WTC11 (cell line): Measurements from ENCODE around the gene GLE1. TPM values are rescaled to one million over a fixed set of nuclear protein-coding genes. Genes with fewer than 3 reads are reported as not detected.

ENCODE experiments used
- ATAC-seq: fragments of 200-7000 bp; cut with Tn5 transposase; 2 replicates; pipeline ENCODE4 v1.10.0; 2021; ENCODE audit warnings: mild to moderate bottlenecking, moderate library complexity
- CTCF ChIA-PET: fragments of 300-600 bp; sonication (Branson Sonifier 250); formaldehyde crosslinking; loops from one replicate; lab custom pipeline; 2021; ENCODE audit warnings: antibody characterized with exemption; lab: Charles Lee
- POLR2A ChIA-PET: fragments of 350-600 bp; sonication (Branson Sonifier 250); formaldehyde crosslinking; loops from one replicate; lab custom pipeline; 2021; ENCODE audit warnings: antibody characterized with exemption; lab: Charles Lee
- DNase-seq: peaks from one replicate; pipeline ENCODE4 v3.0.0; 2021; ENCODE audit warnings: low spot score
- H3K27ac Mint-ChIP-seq: 2 replicates; pipeline ENCODE4 v1.8.0; 2021; ENCODE audit warnings: mixed read lengths
- H3K27me3 Mint-ChIP-seq: 2 replicates; pipeline ENCODE4 v1.8.0; 2021; ENCODE audit warnings: low read depth, mild to moderate bottlenecking, moderate library complexity, mixed read lengths
- H3K36me3 Mint-ChIP-seq: 2 replicates; pipeline ENCODE4 v1.8.0; 2021; ENCODE audit warnings: mixed read lengths
- H3K4me1 Mint-ChIP-seq: 2 replicates; pipeline ENCODE4 v1.8.0; 2022; ENCODE audit warnings: mixed read lengths
- H3K4me3 Mint-ChIP-seq: 2 replicates; pipeline ENCODE4 v1.8.0; 2021; ENCODE audit warnings: mild to moderate bottlenecking, moderate library complexity, mixed read lengths
- H3K9me3 Mint-ChIP-seq: 2 replicates; pipeline ENCODE4 v1.8.0; 2021; ENCODE audit warnings: mixed read lengths
- ARID4B ChIP-seq: sonication (generic); formaldehyde crosslinking; IDR thresholded peaks from 2 replicates; pipeline ENCODE4 v1.8.0; 2023; ENCODE audit warnings: missing genetic modification reagents, mild to moderate bottlenecking, borderline replicate concordance
- CBFB ChIP-seq: sonication (generic); formaldehyde crosslinking; IDR thresholded peaks from 2 replicates; pipeline ENCODE4 v1.8.1; 2022; ENCODE audit warnings: mild to moderate bottlenecking, low read depth, missing genetic modification reagents
- CDX4 ChIP-seq: fragments of 250-450 bp; sonication (Bioruptor Pico); IDR thresholded peaks from 2 replicates; pipeline ENCODE4 v1.9.0; 2021; ENCODE audit warnings: moderate library complexity, mild to moderate bottlenecking, inconsistent platforms, borderline replicate concordance
- CREM ChIP-seq: sonication (generic); formaldehyde crosslinking; IDR thresholded peaks from 2 replicates; pipeline ENCODE4 v1.8.1; 2022; ENCODE audit warnings: mild to moderate bottlenecking, missing genetic modification reagents, moderate library complexity
- CTCF ChIP-seq: fragments of 200-600 bp; IDR thresholded peaks from 2 replicates; pipeline ENCODE4 v1.8.0; 2022; ENCODE audit warnings: antibody characterized with exemption
- E2F1 ChIP-seq: sonication (generic); formaldehyde crosslinking; IDR thresholded peaks from 2 replicates; pipeline ENCODE4 v1.8.0; 2022; ENCODE audit warnings: mild to moderate bottlenecking, missing genetic modification reagents
- IRF1 ChIP-seq: sonication (generic); formaldehyde crosslinking; IDR thresholded peaks from 2 replicates; pipeline ENCODE4 v1.8.0; 2023; ENCODE audit warnings: missing genetic modification reagents
- IRF2 ChIP-seq: sonication (generic); formaldehyde crosslinking; IDR thresholded peaks from 2 replicates; pipeline ENCODE4 v1.8.0; 2022; ENCODE audit warnings: low read depth, missing genetic modification reagents, borderline replicate concordance
- NR3C1 ChIP-seq: sonication (generic); formaldehyde crosslinking; conservative IDR thresholded peaks from 2 replicates; pipeline ENCODE4 v1.8.1; 2023; ENCODE audit warnings: low read depth, mild to moderate bottlenecking, missing genetic modification reagents
- OVOL2 ChIP-seq: fragments of 250-450 bp; sonication (Bioruptor Pico); IDR thresholded peaks from 2 replicates; pipeline ENCODE4 v1.9.0; 2021; ENCODE audit warnings: mild to moderate bottlenecking, borderline replicate concordance
- PRDM15 ChIP-seq: sonication (generic); formaldehyde crosslinking; IDR thresholded peaks from 2 replicates; pipeline ENCODE4 v1.8.0; 2022; ENCODE audit warnings: missing genetic modification reagents
- RORB ChIP-seq: fragments of 250-450 bp; sonication (Bioruptor Pico); IDR thresholded peaks from 2 replicates; pipeline ENCODE4 v1.9.0; 2021; ENCODE audit warnings: mild to moderate bottlenecking
- SMAD3 ChIP-seq: sonication (generic); formaldehyde crosslinking; IDR thresholded peaks from 2 replicates; pipeline ENCODE4 v1.8.0; 2022; ENCODE audit warnings: missing genetic modification reagents, mild to moderate bottlenecking, borderline replicate concordance
- SOX15 ChIP-seq: fragments of 250-450 bp; sonication (Bioruptor Pico); IDR thresholded peaks from 2 replicates; pipeline ENCODE4 v1.9.0; 2021; ENCODE audit warnings: mild to moderate bottlenecking
- USF2 ChIP-seq: sonication (generic); formaldehyde crosslinking; IDR thresholded peaks from 2 replicates; pipeline ENCODE4 v1.8.1; 2023; ENCODE audit warnings: mild to moderate bottlenecking, missing genetic modification reagents, moderate library complexity
- ZBTB21 ChIP-seq: sonication (generic); formaldehyde crosslinking; IDR thresholded peaks from 2 replicates; pipeline ENCODE4 v1.8.1; 2023; ENCODE audit warnings: mild to moderate bottlenecking, missing genetic modification reagents, borderline replicate concordance
- ZNF263 ChIP-seq: sonication (generic); formaldehyde crosslinking; IDR thresholded peaks from 2 replicates; pipeline ENCODE4 v1.8.1; 2022; ENCODE audit warnings: low read depth, mild to moderate bottlenecking, moderate library complexity, missing genetic modification reagents
- ZNF281 ChIP-seq: sonication (generic); formaldehyde crosslinking; IDR thresholded peaks from 2 replicates; pipeline ENCODE4 v1.8.0; 2023; ENCODE audit warnings: mild to moderate bottlenecking, missing genetic modification reagents
- total RNA-seq: library from RNA; stranded (reverse); gene quantifications from 3 replicates; pipeline ENCODE4 v1.2.3, GENCODE V29; 2021

The GLE1 gene
- total RNA-seq, 1 experiment from 2014 or later, result 19.7 TPM

- TF ChIP-seq CBFB (CRISPR knock-in tag) (no peak), IRF1 (CRISPR knock-in tag) (no peak), ZBTB21 (CRISPR knock-in tag) (no peak), ARID4B (CRISPR knock-in tag) (no peak), E2F1 (CRISPR knock-in tag) (no peak), USF2 (CRISPR knock-in tag) (no peak), IRF2 (CRISPR knock-in tag) (no peak), CTCF (no peak), SMAD3 (CRISPR knock-in tag) (no peak)
Observed at GRCh38 chr9:128493424-128493823, 11.1 kb upstream of the GLE1 start (continued).

- H3K36me3 Mint-ChIP-seq, result peaks cover 31% of the 10 kb centered on the region
- H3K4me1 Mint-ChIP-seq, result no peaks in the 10 kb centered on the region
- ChIA-PET POLR2A (no interaction called here), CTCF (interaction anchor here (2.0 to 2.5 kb wide), 2 partner anchors 9 to 56 kb away, joined by 6 to 12 read pairs; no protein-coding TSS in a partner anchor)
- no peak overlapping the region for H3K4me3 Mint-ChIP-seq
- no peak overlapping the region for H3K27ac Mint-ChIP-seq
- ATAC-seq (no peak), DNase-seq (no peak)
- no peaks in the 10 kb centered on the region for H3K9me3 Mint-ChIP-seq
- no peaks in the 10 kb centered on the region for H3K27me3 Mint-ChIP-seq
- TF ChIP-seq SOX15 (CRISPR knock-in tag) (no peak), RORB (CRISPR knock-in tag) (no peak), NR3C1 (CRISPR knock-in tag) (no peak), ZNF263 (CRISPR knock-in tag) (no peak), PRDM15 (CRISPR knock-in tag) (no peak), CREM (CRISPR knock-in tag) (no peak), CDX4 (CRISPR knock-in tag) (no peak), OVOL2 (no peak), ZNF281 (no peak)
Observed at GRCh38 chr9:128494108-128494745, 10.3 kb upstream of the GLE1 start.
